Endodermal cell (in vitro differentiated cells): ENCODE data around the gene OPRD1. TPM values are rescaled to one million over a fixed set of nuclear protein-coding genes. Genes with fewer than 3 reads are reported as not detected.

Experiments used
- DNase-seq: peaks from one replicate; pipeline ENCODE4 v3.0.0-alpha.2; 2017
- H3K27ac ChIP-seq: 2 replicates; pipeline ENCODE4 v1.5.1; 2013; ENCODE audit warnings: mild to moderate bottlenecking, low read depth, low read length, moderate library complexity
- H3K27me3 ChIP-seq: 2 replicates; pipeline ENCODE4 v1.6.1; 2013; ENCODE audit warnings: mild to moderate bottlenecking, low read length, moderate library complexity; ENCODE audit not compliant: insufficient read depth, control insufficient read depth, poor library complexity, severe bottlenecking
- H3K36me3 ChIP-seq: 2 replicates; pipeline ENCODE4 v1.7.0; 2013; ENCODE audit warnings: mild to moderate bottlenecking, low read length, moderate library complexity; ENCODE audit not compliant: control insufficient read depth, insufficient read depth
- H3K4me1 ChIP-seq: one replicate; pipeline ENCODE4 v1.7.0; 2013; ENCODE audit warnings: low read length; ENCODE audit not compliant: control insufficient read depth, insufficient read depth
- H3K4me3 ChIP-seq: 2 replicates; pipeline ENCODE4 v1.5.1; 2013; ENCODE audit warnings: mild to moderate bottlenecking, low read length, moderate library complexity
- H3K9ac ChIP-seq: 2 replicates; pipeline ENCODE4 v1.6.1; 2013; ENCODE audit warnings: mild to moderate bottlenecking, low read length, moderate library complexity; ENCODE audit not compliant: poor library complexity, severe bottlenecking; ENCODE audit errors: extremely low read depth
- H3K9me3 ChIP-seq: 2 replicates; pipeline ENCODE4 v1.6.1; 2013; ENCODE audit warnings: mild to moderate bottlenecking, low read length, moderate library complexity; ENCODE audit not compliant: control insufficient read depth
- H3K27ac Mint-ChIP-seq: 2 replicates; pipeline ENCODE4 v1.8.0; 2020; ENCODE audit warnings: mixed read lengths
- H3K27me3 Mint-ChIP-seq: 2 replicates; pipeline ENCODE4 v1.8.0; 2021; ENCODE audit warnings: mild to moderate bottlenecking, mixed read lengths; ENCODE audit not compliant: insufficient read depth
- H3K36me3 Mint-ChIP-seq: 2 replicates; pipeline ENCODE4 v1.8.0; 2020; ENCODE audit warnings: low read depth, mixed read lengths
- H3K4me1 Mint-ChIP-seq: 2 replicates; pipeline ENCODE4 v1.8.0; 2020; ENCODE audit warnings: mixed read lengths
- H3K4me3 Mint-ChIP-seq: 2 replicates; pipeline ENCODE4 v1.8.0; 2020; ENCODE audit warnings: mild to moderate bottlenecking, moderate library complexity, mixed read lengths
- H3K9me3 Mint-ChIP-seq: 2 replicates; pipeline ENCODE4 v1.8.0; 2020; ENCODE audit warnings: mild to moderate bottlenecking, mixed read lengths
- CTCF ChIP-seq: fragments of 200-600 bp; sonication (generic); conservative IDR thresholded peaks from 2 replicates; pipeline ENCODE4 v1.5.0; 2021; ENCODE audit warnings: antibody characterized with exemption, mild to moderate bottlenecking
- WGBS, 2 experiments: methylation state at CpG; one replicate each; pipeline versions ENCODE4 v1.1.5 to v1.1.7; 2013; ENCODE audit warnings: missing lambda C conversion rate in 2 of 2, mixed read lengths in 1 of 2; ENCODE audit not compliant: insufficient coverage in 1 of 2, insufficient read length in 1 of 2; 5-methylcytosine and 5-hydroxymethylcytosine counted together
- total RNA-seq, 2 donors: library from RNA; stranded (reverse); fragmentation: NEBNext Ultra II Directional in 1 of 2; extraction: Animal tissue kit (Norgen Biotek cat#: 25700) in 1 of 2; gene quantifications; 2 replicates in 1 of 2; 3 replicates in 1 of 2; pipeline ENCODE4 v1.2.1, GENCODE V29; 2021

The OPRD1 gene
- total RNA-seq, 2 donors from 2014 or later: 0.55 to 0.75 TPM

GRCh38 chr1:28877132-28877781 lies 65.3 kb downstream of the OPRD1 start:
- Mint-ChIP-seq H3K4me3 (no peak overlapping the region), H3K27ac (no peak overlapping the region), H3K27me3 (peaks cover 2% of the 10 kb centered on the region), H3K9me3 (no peaks in the 10 kb centered on the region), H3K4me1 (peaks cover 7% of the 10 kb centered on the region), H3K36me3 (no peaks in the 10 kb centered on the region)
- H3K4me3 ChIP-seq: no peak overlapping the region
- H3K36me3 ChIP-seq: no peaks in the 10 kb centered on the region
- no peak overlapping the region for H3K27ac ChIP-seq
- no peak overlapping the region for H3K9ac ChIP-seq
- DNase-seq: peak; percentile 92
- H3K9me3 ChIP-seq: no peaks in the 10 kb centered on the region
- no peaks in the 10 kb centered on the region for H3K27me3 ChIP-seq
- 34 to 53% methylated on average over 11 to 18 of the region's 18 CpGs for WGBS, 2 experiments
- peak; percentile 96 for TF ChIP-seq CTCF
- no peaks in the 10 kb centered on the region for H3K4me1 ChIP-seq

- 87 to 91% methylated on average over 3 to 4 of the region's 4 CpGs for WGBS, 2 experiments
- H3K9me3 Mint-ChIP-seq: no peaks in the 10 kb centered on the region
- no peak overlapping the region for H3K9ac ChIP-seq
- H3K4me3 ChIP-seq: no peak overlapping the region
- H3K27me3 ChIP-seq: no peaks in the 10 kb centered on the region
- H3K36me3 ChIP-seq: no peaks in the 10 kb centered on the region
- peaks cover 4% of the 10 kb centered on the region for H3K4me1 ChIP-seq
- H3K36me3 Mint-ChIP-seq: no peaks in the 10 kb centered on the region
- no peak overlapping the region for H3K4me3 Mint-ChIP-seq
- no peaks in the 10 kb centered on the region for H3K9me3 ChIP-seq
- TF ChIP-seq CTCF: no peak
- no peak overlapping the region for H3K27ac ChIP-seq
- H3K27ac Mint-ChIP-seq: no peak overlapping the region
- no peak for DNase-seq
- peaks cover 15% of the 10 kb centered on the region for H3K4me1 Mint-ChIP-seq
- peaks cover 2% of the 10 kb centered on the region for H3K27me3 Mint-ChIP-seq
Observed at GRCh38 chr1:28878796-28879195, 66.8 kb downstream of the OPRD1 start.

GRCh38 chr1:28882009-28882628 lies 70.1 kb downstream of the OPRD1 start:
- WGBS, 2 experiments: 25 to 40% methylated on average over 7 to 13 of the region's 13 CpGs
- no peak overlapping the region for H3K9ac ChIP-seq

More at GRCh38 chr1:28882009-28882628, 70.1 kb downstream of the OPRD1 start:
- Mint-ChIP-seq H3K36me3 (no peaks in the 10 kb centered on the region), H3K27me3 (peaks cover 4% of the 10 kb centered on the region), H3K9me3 (no peaks in the 10 kb centered on the region), H3K4me1 (peaks cover 26% of the 10 kb centered on the region), H3K27ac (peak overlapping the region; percentile 87), H3K4me3 (no peak overlapping the region)
- no peaks in the 10 kb centered on the region for H3K36me3 ChIP-seq
- peak; percentile 98 for DNase-seq
- H3K27ac ChIP-seq: no peak overlapping the region
- peak; percentile 97 for TF ChIP-seq CTCF
- no peak overlapping the region for H3K4me3 ChIP-seq
- H3K27me3 ChIP-seq: no peaks in the 10 kb centered on the region
- H3K9me3 ChIP-seq: no peaks in the 10 kb centered on the region
- H3K4me1 ChIP-seq: peaks cover 11% of the 10 kb centered on the region
